Measurements from ENCODE around the gene CFAP77. TPM values are rescaled to one million over a fixed set of nuclear protein-coding genes. Genes with fewer than 3 reads are reported as not detected.

The CFAP77 gene
- total RNA-seq, 4 donors from 2014 or later, result not detected

GRCh38 chr9:132594412-132594811 is 184.4 kb downstream of the CFAP77 start:
- Histone ChIP-seq H3K9me3 (no peaks in the 10 kb centered on the region), H3K36me3 (peaks cover 15 to 56% (median 33%) of the 10 kb centered on the region in 4 donors), H3K27me3 (peaks cover 0 to 39% (median 21%) of the 10 kb centered on the region in 4 donors), H3K4me3 (no peak overlapping the region), H3K4me1 (peaks cover 0 to 19% (median 15%) of the 10 kb centered on the region in 4 donors), H3K27ac (replicated peaks in 1 of 4) (no peak overlapping the region)
- intact Hi-C loops (cut with DNase I), result no loop called here
- TF ChIP-seq CTCF (IDR thresholded peaks at IDR 0.05), result no peak
- WGBS, result 97% methylated on average over 13 of the region's 13 CpGs
- DNase-seq (ENCODE audit: extremely low spot score), result no peak

- H3K9me3 ChIP-seq, result no peaks in the 10 kb centered on the region
- no peak for DNase-seq (ENCODE audit: extremely low spot score)
- peaks cover 0 to 10% (median 6%) of the 10 kb centered on the region in 4 donors for H3K4me1 ChIP-seq
- H3K4me3 ChIP-seq, result no peak overlapping the region
- intact Hi-C loops (cut with DNase I), result no loop called here
- no peak overlapping the region for H3K27ac ChIP-seq (replicated peaks in 1 of 4)
- H3K36me3 ChIP-seq, result peaks cover 15 to 64% (median 38%) of the 10 kb centered on the region in 4 donors
- WGBS, result 87% methylated on average over 5 of the region's 6 CpGs
- H3K27me3 ChIP-seq, result peaks cover 0 to 30% (median 12%) of the 10 kb centered on the region in 4 donors
- no peak for TF ChIP-seq EP300 (IDR thresholded peaks at IDR 0.05)
- no peak for TF ChIP-seq POLR2AphosphoS5 (IDR thresholded peaks at IDR 0.05)
- TF ChIP-seq POLR2A (IDR thresholded peaks at IDR 0.05; ENCODE audit: low read depth), result no peak
- TF ChIP-seq CTCF (IDR thresholded peaks at IDR 0.05), result no peak
Observed at GRCh38 chr9:132595319-132595718, 185.3 kb downstream of the CFAP77 start.

GRCh38 chr9:132596200-132596599 is 186.2 kb downstream of the CFAP77 start:
- H3K9me3 ChIP-seq, result no peaks in the 10 kb centered on the region
- peaks cover 0 to under 1% (median 0%) of the 10 kb centered on the region in 4 donors for H3K4me1 ChIP-seq
- H3K27me3 ChIP-seq, result peaks cover 0 to 21% (median 4%) of the 10 kb centered on the region in 4 donors
- TF ChIP-seq POLR2A (IDR thresholded peaks at IDR 0.05; ENCODE audit: low read depth) (no peak), EP300 (IDR thresholded peaks at IDR 0.05) (no peak), CTCF (IDR thresholded peaks at IDR 0.05) (no peak)
- H3K36me3 ChIP-seq, result peaks cover 18 to 73% (median 45%) of the 10 kb centered on the region in 4 donors
- H3K27ac ChIP-seq (replicated peaks in 1 of 4), result no peak overlapping the region
- intact Hi-C loops (cut with DNase I), result no loop called here
- 82% methylated on average over 3 of the region's 3 CpGs for WGBS
- no peak overlapping the region for H3K4me3 ChIP-seq
- no peak for DNase-seq (ENCODE audit: extremely low spot score)

GRCh38 chr9:132597073-132597775 is 187.2 kb downstream of the CFAP77 start:
- peaks cover 0 to 11% (median 3%) of the 10 kb centered on the region in 4 donors for H3K27me3 ChIP-seq
- no peaks in the 10 kb centered on the region for H3K9me3 ChIP-seq
- no peak for DNase-seq (ENCODE audit: extremely low spot score)
- H3K4me1 ChIP-seq, result no peaks in the 10 kb centered on the region
- 89% methylated on average over 11 of the region's 16 CpGs for WGBS
- H3K4me3 ChIP-seq, result no peak overlapping the region
- intact Hi-C loops (cut with DNase I), result no loop called here
- no peak overlapping the region for H3K27ac ChIP-seq (replicated peaks in 1 of 4)
- TF ChIP-seq EP300 (IDR thresholded peaks at IDR 0.05), result no peak
- no peak for TF ChIP-seq POLR2A (IDR thresholded peaks at IDR 0.05; ENCODE audit: low read depth)
- TF ChIP-seq POLR2AphosphoS5 (IDR thresholded peaks at IDR 0.05), result no peak
- TF ChIP-seq CTCF (IDR thresholded peaks at IDR 0.05), result no peak
- peaks cover 26 to 83% (median 52%) of the 10 kb centered on the region in 4 donors for H3K36me3 ChIP-seq
